Mucosa of rectum (tissue), 2 donors: ENCODE measurements around the gene NR6A1.

Source experiments
- H3K27ac ChIP-seq, 2 donors: one replicate each; pipeline ENCODE4 v1.7.0; 2013; ENCODE audit warnings: inconsistent platforms in 2 of 2, low read depth in 2 of 2, low read length in 2 of 2
- H3K27me3 ChIP-seq, 2 donors: one replicate each; pipeline ENCODE4 v1.7.0; 2013; ENCODE audit warnings: low read length in 2 of 2; ENCODE audit not compliant: control insufficient read depth in 2 of 2, insufficient read depth in 2 of 2
- H3K36me3 ChIP-seq, 2 donors: one replicate each; pipeline ENCODE4 v1.7.0; 2013; ENCODE audit warnings: low read length in 2 of 2; ENCODE audit not compliant: control insufficient read depth in 2 of 2, insufficient read depth in 2 of 2
- H3K4me1 ChIP-seq, 2 donors: one replicate each; pipeline ENCODE4 v1.7.0; 2013; ENCODE audit warnings: low read length in 2 of 2, mild to moderate bottlenecking in 1 of 2; ENCODE audit not compliant: control insufficient read depth in 2 of 2, insufficient read depth in 2 of 2
- H3K4me3 ChIP-seq, 2 donors: one replicate each; pipeline ENCODE4 v1.7.0; 2013; ENCODE audit warnings: low read length in 2 of 2
- H3K9ac ChIP-seq, 2 donors: one replicate each; pipeline ENCODE4 v1.7.0; 2013; ENCODE audit warnings: low read length in 2 of 2, low read depth in 1 of 2, mild to moderate bottlenecking in 1 of 2
- H3K9me3 ChIP-seq, 2 donors: one replicate each; pipeline ENCODE4 v1.7.0; 2013; ENCODE audit warnings: low read length in 2 of 2; ENCODE audit not compliant: control insufficient read depth in 2 of 2
- donor health status: healthy.
- donor health status: Normal muscosa, but diverticular disease.

The NR6A1 gene

DNA sequence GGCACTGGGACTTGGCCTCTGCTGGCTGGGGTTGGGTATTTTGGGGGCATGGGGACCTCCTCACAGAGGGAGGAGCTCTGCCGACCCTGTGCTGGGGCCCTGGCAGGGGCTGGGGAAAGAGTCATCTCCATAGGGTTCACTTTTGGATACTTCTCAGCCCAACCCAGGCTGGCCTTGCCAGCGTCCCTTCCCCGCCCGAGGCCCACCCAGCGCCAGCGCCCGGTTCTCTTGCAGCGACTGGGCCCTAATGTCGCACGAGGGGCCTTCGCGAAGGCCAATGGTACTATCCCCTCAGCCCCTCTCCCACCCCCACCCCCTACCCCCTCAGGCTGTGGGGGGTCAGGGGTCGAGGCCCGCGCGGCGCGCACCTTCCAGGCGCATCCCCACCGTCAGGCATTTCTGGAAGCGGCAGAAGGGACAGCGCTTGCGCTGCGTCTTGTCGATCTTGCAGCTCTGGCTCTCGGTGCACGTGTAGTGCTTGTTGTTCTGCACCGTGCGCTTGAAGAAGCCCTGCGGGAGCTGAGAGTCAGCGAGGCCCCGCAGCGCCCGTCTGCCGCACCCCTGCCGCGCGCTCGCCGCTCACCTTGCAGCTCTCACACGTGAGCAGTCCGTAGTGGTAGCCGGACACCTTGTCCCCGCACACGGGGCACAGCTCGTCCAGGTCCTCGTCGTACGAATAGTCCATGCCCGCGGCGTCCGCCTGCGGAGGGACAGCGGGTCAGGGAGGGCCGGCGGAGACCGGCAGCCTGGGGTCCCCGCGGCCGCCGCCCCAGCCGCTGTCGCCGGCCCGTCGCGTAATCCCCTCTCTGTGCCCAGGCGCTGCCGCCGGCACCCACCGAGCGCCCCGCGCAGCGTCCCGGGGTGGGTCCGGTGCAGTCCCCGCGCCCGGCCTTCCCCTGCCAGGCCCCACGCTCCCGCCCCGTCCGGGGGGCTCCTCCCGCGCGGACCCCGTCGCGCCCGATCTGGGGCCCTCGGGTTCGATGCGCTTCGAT, 268.1 kb downstream of the NR6A1 start:
- no peaks in the 10 kb centered on the region for H3K36me3 ChIP-seq
- H3K27me3 ChIP-seq = peaks cover 25 to 40% of the 10 kb centered on the region in 2 donors
- H3K4me3 ChIP-seq = no peak overlapping the region
- no peaks in the 10 kb centered on the region for H3K4me1 ChIP-seq
- no peak overlapping the region for H3K9ac ChIP-seq
- no peak overlapping the region for H3K27ac ChIP-seq
- H3K9me3 ChIP-seq = no peaks in the 10 kb centered on the region

DNA sequence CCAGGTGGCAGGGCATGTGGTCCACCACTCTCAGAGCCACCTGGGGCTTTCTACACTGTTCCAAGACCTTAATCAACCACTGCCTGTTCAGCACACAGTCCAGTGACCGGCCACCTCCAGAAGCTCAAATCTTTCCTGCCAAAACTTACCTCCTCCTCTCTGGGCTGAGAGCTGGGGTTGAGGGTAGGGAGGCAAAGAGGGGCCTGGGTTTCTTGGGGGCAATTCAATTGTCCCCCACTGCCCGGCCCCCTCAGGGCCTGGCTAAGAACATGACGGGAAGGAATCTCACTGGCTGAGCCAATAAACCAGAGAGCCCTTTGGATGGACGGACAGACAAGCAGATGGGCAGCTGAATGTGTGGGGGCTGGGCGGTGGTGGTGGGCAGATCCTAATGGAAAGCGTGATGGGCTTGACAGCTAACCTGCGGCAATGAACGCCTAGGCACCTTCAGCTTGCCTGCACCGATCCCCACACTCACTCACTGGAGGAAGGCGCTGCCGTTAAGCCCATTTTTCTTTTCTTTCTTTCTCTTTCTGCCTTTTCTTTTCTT, 269.3 kb downstream of the NR6A1 start:
- Histone ChIP-seq H3K36me3 (no peaks in the 10 kb centered on the region), H3K27ac (no peak overlapping the region), H3K4me3 (no peak overlapping the region), H3K9ac (no peak overlapping the region), H3K4me1 (no peaks in the 10 kb centered on the region), H3K27me3 (peaks cover 25 to 40% of the 10 kb centered on the region in 2 donors), H3K9me3 (no peaks in the 10 kb centered on the region)

DNA sequence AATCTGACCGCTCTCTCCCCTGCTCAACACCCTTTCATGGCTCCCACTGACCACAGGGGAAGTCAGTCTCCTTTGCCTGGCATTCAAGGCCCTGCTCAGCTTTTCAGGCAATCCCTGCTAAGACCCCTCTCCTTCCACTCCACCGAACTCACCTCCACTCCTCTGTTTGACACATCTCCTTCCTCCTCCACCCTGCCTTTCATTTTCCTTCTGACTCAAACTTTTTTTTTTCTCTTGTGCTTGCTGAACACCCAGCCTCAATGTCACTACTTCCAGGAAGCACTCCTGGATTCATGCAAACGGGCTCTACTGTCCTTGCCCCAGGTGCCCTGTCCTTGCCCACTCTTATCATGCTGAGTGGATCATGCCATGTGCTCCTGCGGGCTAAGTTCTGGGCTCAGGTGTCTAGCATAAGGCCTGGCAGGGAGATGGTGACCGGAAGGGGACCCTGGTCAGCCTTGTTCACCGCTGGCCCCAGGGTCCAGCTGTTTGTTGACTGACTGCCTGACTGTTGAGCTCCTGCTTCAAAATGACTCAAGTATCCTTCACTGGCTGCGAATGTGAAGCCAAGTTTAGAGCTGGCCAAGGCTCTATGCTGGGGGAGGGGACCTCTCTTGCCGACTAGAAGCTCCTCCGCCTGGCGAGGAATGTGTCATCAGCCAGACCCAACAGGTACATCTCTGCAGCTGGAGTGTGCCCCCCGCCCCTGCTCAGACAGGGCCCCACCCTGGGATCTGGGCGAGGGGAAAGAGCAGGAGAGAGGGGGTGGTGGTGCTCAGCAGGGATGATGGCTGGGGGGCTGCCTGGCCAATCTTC, 270.1 kb downstream of the NR6A1 start:
- no peak overlapping the region for H3K9ac ChIP-seq
- no peaks in the 10 kb centered on the region for H3K36me3 ChIP-seq
- no peaks in the 10 kb centered on the region for H3K9me3 ChIP-seq
- no peak overlapping the region for H3K4me3 ChIP-seq
- H3K4me1 ChIP-seq = no peaks in the 10 kb centered on the region
- H3K27ac ChIP-seq = no peak overlapping the region
- peaks cover 25 to 40% of the 10 kb centered on the region in 2 donors for H3K27me3 ChIP-seq

DNA sequence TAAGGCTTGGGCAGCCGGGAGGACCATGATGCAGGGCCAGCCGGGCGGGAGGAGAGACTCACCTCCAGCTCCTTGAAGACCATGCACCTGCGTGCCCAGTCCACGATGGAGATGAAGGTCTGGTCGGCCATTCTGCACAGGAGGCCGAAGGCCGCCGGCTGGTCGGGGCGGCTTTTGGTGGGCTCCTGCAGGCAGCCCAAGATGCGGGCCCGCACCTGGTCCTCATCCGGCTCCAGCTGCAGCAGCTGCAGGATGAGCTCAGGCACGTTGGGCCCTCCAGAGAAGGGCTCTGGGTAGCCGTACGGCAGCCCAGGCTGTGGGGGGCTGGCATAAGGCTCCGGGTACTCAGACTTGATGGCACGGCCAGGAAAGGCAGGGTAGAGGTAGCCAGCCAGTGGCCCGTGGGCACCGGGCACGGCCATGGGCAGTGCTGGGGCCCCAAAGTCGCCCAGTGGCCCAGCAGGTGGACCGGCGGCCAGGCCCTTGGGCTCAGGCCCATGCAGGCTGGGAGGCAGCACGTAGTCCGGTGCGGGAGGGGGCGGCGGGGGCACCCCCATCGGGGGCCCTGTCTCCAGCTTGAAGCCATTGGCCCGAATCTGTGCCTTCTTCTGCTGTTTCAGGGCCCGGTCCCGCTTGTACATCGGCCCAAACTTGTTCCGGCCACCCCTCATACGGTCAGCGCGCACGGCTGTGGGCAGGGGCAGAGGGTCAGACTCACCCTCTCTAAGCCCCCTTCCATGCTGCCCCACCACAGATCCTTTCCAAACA, 270.9 kb downstream of the NR6A1 start:
- Histone ChIP-seq H3K27ac (no peak overlapping the region), H3K27me3 (peaks cover 23 to 34% of the 10 kb centered on the region in 2 donors)

DNA sequence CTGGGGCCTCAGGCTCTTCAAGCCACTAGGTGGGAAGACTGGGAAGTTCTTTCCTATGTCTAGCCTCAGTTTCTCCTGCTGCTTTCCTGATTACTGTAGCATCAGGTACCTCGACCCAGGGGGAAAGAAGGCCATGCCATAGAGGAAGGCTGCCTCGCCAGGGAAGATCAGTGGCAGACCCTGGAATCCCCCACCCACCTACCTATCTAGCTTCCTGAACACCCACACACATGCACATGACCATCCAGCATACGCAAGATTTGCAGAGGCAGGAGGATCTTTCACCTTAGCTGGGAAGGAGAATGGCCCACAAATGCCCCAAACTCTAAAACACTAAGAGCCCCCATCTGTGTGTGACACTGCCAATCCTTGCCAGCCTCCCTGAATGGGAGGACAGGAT, 271.9 kb downstream of the NR6A1 start:
- no peaks in the 10 kb centered on the region for H3K9me3 ChIP-seq
- no peak overlapping the region for H3K9ac ChIP-seq
- no peaks in the 10 kb centered on the region for H3K4me1 ChIP-seq
- no peak overlapping the region for H3K27ac ChIP-seq
- H3K4me3 ChIP-seq = no peak overlapping the region
- H3K27me3 ChIP-seq = peaks cover 21 to 33% of the 10 kb centered on the region in 2 donors
- H3K36me3 ChIP-seq = no peaks in the 10 kb centered on the region

More for the DNA sequence above, 270.9 kb downstream of the NR6A1 start:
- Histone ChIP-seq H3K9me3 (no peaks in the 10 kb centered on the region), H3K4me1 (no peaks in the 10 kb centered on the region), H3K36me3 (no peaks in the 10 kb centered on the region), H3K9ac (no peak overlapping the region), H3K4me3 (no peak overlapping the region)

DNA sequence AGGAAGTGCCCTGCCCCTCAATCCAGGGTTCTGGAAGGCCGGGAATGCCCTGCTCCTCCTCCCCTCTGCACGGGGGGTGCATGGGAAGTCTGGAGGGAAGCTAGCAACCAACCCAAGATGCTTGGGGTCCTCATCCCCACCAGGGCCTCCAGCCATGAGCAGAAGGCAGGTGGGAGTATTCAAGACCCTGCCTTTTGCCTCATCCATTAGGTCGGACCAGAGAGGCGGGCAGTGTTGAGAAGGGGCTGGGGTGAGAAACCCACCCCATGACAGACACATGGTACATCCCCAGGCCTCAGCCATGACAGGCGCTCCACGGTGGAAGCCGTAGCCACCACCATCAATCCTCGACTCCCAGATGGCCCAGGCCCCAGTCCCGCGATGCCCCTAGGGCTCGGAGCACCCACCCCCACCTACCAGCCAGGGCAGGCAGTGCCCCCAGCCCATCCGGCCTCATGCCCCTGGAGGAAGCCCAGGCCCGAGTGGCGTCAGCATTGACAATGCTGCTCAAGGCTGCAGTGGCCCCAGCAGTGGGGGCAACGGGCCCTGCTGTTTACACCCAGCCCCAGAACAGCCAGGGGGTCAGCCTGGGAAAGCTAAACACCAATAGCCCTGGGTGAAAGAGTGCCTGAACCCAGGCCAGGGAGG, 272.5 kb downstream of the NR6A1 start:
- Histone ChIP-seq H3K4me3 (no peak overlapping the region), H3K9me3 (no peaks in the 10 kb centered on the region), H3K9ac (no peak overlapping the region), H3K27ac (no peak overlapping the region), H3K36me3 (no peaks in the 10 kb centered on the region), H3K4me1 (no peaks in the 10 kb centered on the region), H3K27me3 (peaks cover 16 to 29% of the 10 kb centered on the region in 2 donors)

DNA sequence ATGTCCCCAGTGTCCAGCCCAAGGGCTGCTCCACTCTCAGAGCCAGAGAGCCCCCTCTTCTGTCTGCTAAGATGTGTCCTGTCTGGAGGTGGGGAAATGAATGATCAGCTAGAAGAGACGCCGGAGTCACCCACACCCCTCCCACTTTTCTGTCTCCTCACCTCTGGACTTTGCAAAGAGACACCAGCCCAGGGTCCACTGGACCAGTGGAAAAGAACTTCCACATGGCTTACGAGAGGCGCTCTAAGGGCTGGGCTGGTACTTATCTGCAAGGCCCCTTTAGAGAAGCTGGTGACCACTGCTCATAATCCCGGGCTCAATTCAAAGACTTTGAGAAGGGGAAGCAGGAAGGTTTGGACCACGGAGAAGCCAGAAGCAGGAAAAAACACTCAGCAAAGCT, 273.1 kb downstream of the NR6A1 start:
- Histone ChIP-seq H3K4me1 (no peaks in the 10 kb centered on the region), H3K27ac (no peak overlapping the region), H3K9me3 (no peaks in the 10 kb centered on the region), H3K27me3 (peaks cover 10 to 24% of the 10 kb centered on the region in 2 donors), H3K9ac (no peak overlapping the region), H3K36me3 (no peaks in the 10 kb centered on the region), H3K4me3 (no peak overlapping the region)

DNA sequence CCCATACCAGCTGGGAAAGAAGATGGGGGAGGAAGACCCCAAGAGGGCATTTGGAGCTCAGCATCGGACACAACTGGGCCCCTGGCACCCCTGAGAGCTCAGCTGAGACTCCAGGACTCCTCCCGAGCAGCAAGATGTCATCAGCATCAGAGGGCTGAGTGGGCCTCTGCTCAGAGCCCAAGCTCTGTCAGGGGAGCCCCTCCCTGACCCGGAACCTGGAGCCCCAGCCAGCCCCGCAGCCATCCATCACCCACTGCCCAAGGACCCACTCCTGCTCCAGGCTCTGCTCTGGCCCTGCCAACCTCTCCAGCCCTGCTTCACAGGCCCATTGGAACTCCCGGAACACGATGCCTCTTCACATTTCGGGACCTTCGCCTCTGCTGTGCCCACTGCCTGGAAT, 273.7 kb downstream of the NR6A1 start:
- Histone ChIP-seq H3K27ac (no peak overlapping the region), H3K9me3 (no peaks in the 10 kb centered on the region), H3K9ac (no peak overlapping the region), H3K36me3 (no peaks in the 10 kb centered on the region), H3K27me3 (peaks cover 6 to 20% of the 10 kb centered on the region in 2 donors), H3K4me3 (no peak overlapping the region), H3K4me1 (no peaks in the 10 kb centered on the region)

DNA sequence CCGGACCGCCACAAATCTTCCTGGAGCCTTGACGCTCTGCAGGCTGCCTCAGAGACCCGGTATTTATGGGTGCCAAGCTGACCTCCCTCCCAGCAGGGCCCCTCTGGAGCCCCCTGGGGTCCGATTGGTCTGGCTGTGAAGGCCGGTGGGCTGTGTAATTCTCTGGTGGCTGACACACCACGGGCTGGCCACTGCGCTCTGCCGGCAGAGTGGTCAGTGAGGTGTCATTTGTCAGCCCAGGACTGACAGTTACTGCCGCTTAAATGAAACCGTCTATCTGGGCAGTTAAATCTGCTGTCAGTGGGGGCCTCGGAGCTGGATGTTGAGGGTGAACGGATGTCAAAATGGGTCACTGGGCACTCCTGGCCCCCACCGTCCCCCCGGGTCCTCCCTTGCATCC, 274.6 kb downstream of the NR6A1 start:
- Histone ChIP-seq H3K4me3 (no peak overlapping the region), H3K9ac (no peak overlapping the region), H3K36me3 (no peaks in the 10 kb centered on the region), H3K27ac (no peak overlapping the region), H3K27me3 (peaks cover 3 to 11% of the 10 kb centered on the region in 2 donors), H3K4me1 (no peaks in the 10 kb centered on the region), H3K9me3 (no peaks in the 10 kb centered on the region)
